ENCODE measurements around the gene CEP19. TPM values are rescaled to one million over a fixed set of nuclear protein-coding genes. Genes with fewer than 3 reads are reported as not detected.

Gene CEP19
- total and polyA plus RNA-seq, 2 of the 8 experiments (the other 6 are each of a cell fraction or from before 2014, with no cell fraction given), result 0.95 to 1.6 TPM

GRCh38 chr3:196736670-196737374 is 24.8 kb upstream of the CEP19 start:
- Histone ChIP-seq H3K9ac (replicated peaks in 1 of 4; ENCODE audit: extremely low read depth in 1 of 4, low read depth in 3 of 4, low read length in 3 of 4) (no peak overlapping the region), H3K4me3 (ENCODE audit: extremely low read depth in 1 of 4, insufficient read depth in 2 of 4, low read depth in 3 of 4, low read length in 4 of 4) (no peak overlapping the region), H4K20me1 (replicated peaks in 1 of 2; ENCODE audit: control insufficient read depth in 1 of 2, insufficient read depth in 2 of 2, low read length in 2 of 2) (no peaks in the 10 kb centered on the region), H3K27me3 (replicated peaks in 1 of 4; ENCODE audit: control insufficient read depth in 3 of 4, extremely low read depth in 1 of 4, insufficient read depth in 3 of 4, low read length in 3 of 4) (no peaks in the 10 kb centered on the region), H3K79me1 (ENCODE audit: low read depth, low read length) (no peaks in the 10 kb centered on the region), H4K8ac (ENCODE audit: extremely low read depth, insufficient read depth, low read length) (no peak overlapping the region), H3K23me2 (ENCODE audit: low read depth, low read length) (peaks cover 3% of the 10 kb centered on the region; the same call in 1 of the 2 replicates), H4K5ac (ENCODE audit: insufficient read length, low read depth, low read length) (no peak overlapping the region), H3K18ac (ENCODE audit: extremely low read depth, low read length) (no peak overlapping the region), H2BK5ac (ENCODE audit: low read depth, low read length) (no peak overlapping the region), H3K79me2 (ENCODE audit: control insufficient read depth in 1 of 2, insufficient read depth in 2 of 2, low read length in 2 of 2) (peaks cover 3 to 18% of the 10 kb centered on the region in 2 experiments; a peak in 3 of 4 replicates), H2AK5ac (ENCODE audit: low read depth, low read length) (no peak overlapping the region), H2AFZ (ENCODE audit: low read length) (no peak overlapping the region), H2BK15ac (ENCODE audit: low read length) (no peak overlapping the region), H3K36me3 (ENCODE audit: control insufficient read depth in 2 of 4, insufficient read depth in 4 of 4, low read length in 3 of 4) (no peaks in the 10 kb centered on the region), H3K14ac (ENCODE audit: insufficient read length) (no peak overlapping the region), H3K4ac (replicated peaks; ENCODE audit: insufficient read length, low read depth, low read length) (no peak overlapping the region), H3K56ac (replicated peaks; ENCODE audit: insufficient read length, low read depth, low read length) (no peak overlapping the region), H3K4me1 (replicated peaks in 1 of 4; ENCODE audit: control insufficient read depth in 3 of 4, insufficient read depth in 4 of 4, low read length in 3 of 4) (peaks cover 0 to 4% (median 0%) of the 10 kb centered on the region in 4 experiments; a peak in 1 of 7 replicates), H3K9me3 (ENCODE audit: insufficient read depth in 2 of 2, low read depth in 1 of 2, low read length in 1 of 2) (no peaks in the 10 kb centered on the region), H3K23ac (ENCODE audit: insufficient read length) (no peak overlapping the region), H4K91ac (replicated peaks; ENCODE audit: insufficient read length, low read length) (no peak overlapping the region), H2BK12ac (ENCODE audit: low read depth, low read length) (no peak overlapping the region), H3K4me2 (ENCODE audit: insufficient read depth in 1 of 2, low read depth in 2 of 2, low read length in 2 of 2) (no peak overlapping the region), H2BK120ac (replicated peaks; ENCODE audit: low read depth, low read length) (no peak overlapping the region), H2BK20ac (ENCODE audit: low read length) (no peak overlapping the region), H3K27ac (ENCODE audit: low read depth, low read length) (no peak overlapping the region)
- ChIA-PET POLR2A (ENCODE audit: partially characterized antibody) (interaction anchor here (0.6 to 1.2 kb wide), 3 partner anchors 11 to 140 kb away, joined by 3 read pairs; no protein-coding TSS in a partner anchor), CTCF (ENCODE audit: partially characterized antibody) (no interaction called here)
- FAIRE-seq (no peak), DNase-seq (ENCODE audit: low read depth in 1 of 2, low spot score in 2 of 2) (no peak)
- WGBS, 2 experiments (ENCODE audit: extremely low coverage in 1 of 2, insufficient coverage in 1 of 2, insufficient read length in 1 of 2, insufficient replicate concordance in 2 of 2, low coverage in 1 of 2, low lambda C conversion rate in 2 of 2, missing lambda C conversion rate in 1 of 2), result 86% methylated on average over 4 of the region's 4 CpGs; no CpG with 5 or more reads in 1 of the 2 experiments
- TF ChIP-seq YY1 (IDR thresholded peaks at IDR 0.05; ENCODE audit: low read depth, low read length), result no peak
- TF ChIP-seq CHD1 (IDR thresholded peaks at IDR 0.05; ENCODE audit: low read depth, low read length), result no peak
